ENCODE measurements around the gene PDLIM1.

GRCh38 chr10:95193944-95194343 is 96.9 kb downstream of the PDLIM1 start, which contains the start of gene ACSM6:
- TF ChIP-seq, protein P1, sequence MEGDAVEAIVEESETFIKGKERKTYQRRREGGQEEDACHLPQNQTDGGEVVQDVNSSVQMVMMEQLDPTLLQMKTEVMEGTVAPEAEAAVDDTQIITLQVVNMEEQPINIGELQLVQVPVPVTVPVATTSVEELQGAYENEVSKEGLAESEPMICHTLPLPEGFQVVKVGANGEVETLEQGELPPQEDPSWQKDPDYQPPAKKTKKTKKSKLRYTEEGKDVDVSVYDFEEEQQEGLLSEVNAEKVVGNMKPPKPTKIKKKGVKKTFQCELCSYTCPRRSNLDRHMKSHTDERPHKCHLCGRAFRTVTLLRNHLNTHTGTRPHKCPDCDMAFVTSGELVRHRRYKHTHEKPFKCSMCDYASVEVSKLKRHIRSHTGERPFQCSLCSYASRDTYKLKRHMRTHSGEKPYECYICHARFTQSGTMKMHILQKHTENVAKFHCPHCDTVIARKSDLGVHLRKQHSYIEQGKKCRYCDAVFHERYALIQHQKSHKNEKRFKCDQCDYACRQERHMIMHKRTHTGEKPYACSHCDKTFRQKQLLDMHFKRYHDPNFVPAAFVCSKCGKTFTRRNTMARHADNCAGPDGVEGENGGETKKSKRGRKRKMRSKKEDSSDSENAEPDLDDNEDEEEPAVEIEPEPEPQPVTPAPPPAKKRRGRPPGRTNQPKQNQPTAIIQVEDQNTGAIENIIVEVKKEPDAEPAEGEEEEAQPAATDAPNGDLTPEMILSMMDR (conservative IDR thresholded peaks at IDR 0.05; ENCODE audit: low read depth in 2 of 2), result no peak
- TF ChIP-seq POLR2AphosphoS5 (IDR thresholded peaks at IDR 0.05; ENCODE audit: low read depth) (no peak), ZNF331 (CRISPR knock-in tag; IDR thresholded peaks at IDR 0.05; ENCODE audit: low read depth) (no peak), EZH2 (IDR thresholded peaks at IDR 0.05; ENCODE audit: low read depth, unreplicated experiment) (no peak), JUNB (IDR thresholded peaks at IDR 0.05; ENCODE audit: unreplicated experiment) (no peak), EZH2phosphoT487 (IDR thresholded peaks at IDR 0.05; ENCODE audit: unreplicated experiment) (no peak), NANOG (IDR thresholded peaks at IDR 0.05; ENCODE audit: borderline replicate concordance) (no peak), REST (IDR thresholded peaks at IDR 0.05; ENCODE audit: unreplicated experiment) (no peak), CREB1 (CRISPR knock-in tag; IDR thresholded peaks at IDR 0.05; ENCODE audit: low read depth) (no peak), STAT1 (IDR thresholded peaks at IDR 0.05; ENCODE audit: unreplicated experiment) (no peak)
- TF ChIP-seq, protein P2, sequence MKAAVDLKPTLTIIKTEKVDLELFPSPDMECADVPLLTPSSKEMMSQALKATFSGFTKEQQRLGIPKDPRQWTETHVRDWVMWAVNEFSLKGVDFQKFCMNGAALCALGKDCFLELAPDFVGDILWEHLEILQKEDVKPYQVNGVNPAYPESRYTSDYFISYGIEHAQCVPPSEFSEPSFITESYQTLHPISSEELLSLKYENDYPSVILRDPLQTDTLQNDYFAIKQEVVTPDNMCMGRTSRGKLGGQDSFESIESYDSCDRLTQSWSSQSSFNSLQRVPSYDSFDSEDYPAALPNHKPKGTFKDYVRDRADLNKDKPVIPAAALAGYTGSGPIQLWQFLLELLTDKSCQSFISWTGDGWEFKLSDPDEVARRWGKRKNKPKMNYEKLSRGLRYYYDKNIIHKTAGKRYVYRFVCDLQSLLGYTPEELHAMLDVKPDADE (IDR thresholded peaks at IDR 0.05), result no peak
